LNCaP clone FGC (cell line): ENCODE measurements around the gene RASD1.
"Not testable (repeated sequence)": the region's sequence is repeated elsewhere in the genome, so short reads cannot be mapped to it uniquely, and the experiment has no call there.

Experiments
- DNase-seq: peaks from one replicate; pipeline ENCODE4 v3.0.0-alpha.2; 2011; ENCODE audit warnings: low read depth
- H3K4me3 ChIP-seq: 2 replicates; pipeline ENCODE4 v1.5.1; 2011; ENCODE audit warnings: mild to moderate bottlenecking, low read depth, low read length, control low read depth
- TF ChIP-seq, protein P1 (sequence below): IDR thresholded peaks from 2 replicates; pipeline ENCODE4 v1.5.1; 2012; ENCODE audit warnings: mild to moderate bottlenecking; ENCODE audit not compliant: control insufficient read depth, insufficient read depth; ENCODE audit errors: extremely low read depth

The RASD1 gene

GRCh38 chr17:17487998-17488397 lies 8.2 kb downstream of the RASD1 start:
- no peak for DNase-seq
- TF ChIP-seq, protein P1, sequence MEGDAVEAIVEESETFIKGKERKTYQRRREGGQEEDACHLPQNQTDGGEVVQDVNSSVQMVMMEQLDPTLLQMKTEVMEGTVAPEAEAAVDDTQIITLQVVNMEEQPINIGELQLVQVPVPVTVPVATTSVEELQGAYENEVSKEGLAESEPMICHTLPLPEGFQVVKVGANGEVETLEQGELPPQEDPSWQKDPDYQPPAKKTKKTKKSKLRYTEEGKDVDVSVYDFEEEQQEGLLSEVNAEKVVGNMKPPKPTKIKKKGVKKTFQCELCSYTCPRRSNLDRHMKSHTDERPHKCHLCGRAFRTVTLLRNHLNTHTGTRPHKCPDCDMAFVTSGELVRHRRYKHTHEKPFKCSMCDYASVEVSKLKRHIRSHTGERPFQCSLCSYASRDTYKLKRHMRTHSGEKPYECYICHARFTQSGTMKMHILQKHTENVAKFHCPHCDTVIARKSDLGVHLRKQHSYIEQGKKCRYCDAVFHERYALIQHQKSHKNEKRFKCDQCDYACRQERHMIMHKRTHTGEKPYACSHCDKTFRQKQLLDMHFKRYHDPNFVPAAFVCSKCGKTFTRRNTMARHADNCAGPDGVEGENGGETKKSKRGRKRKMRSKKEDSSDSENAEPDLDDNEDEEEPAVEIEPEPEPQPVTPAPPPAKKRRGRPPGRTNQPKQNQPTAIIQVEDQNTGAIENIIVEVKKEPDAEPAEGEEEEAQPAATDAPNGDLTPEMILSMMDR: no peak
- H3K4me3 ChIP-seq: no peak overlapping the region

- not testable (repeated sequence) for DNase-seq, H3K4me3 ChIP-seq
Observed at GRCh38 chr17:17486416-17486815, 9.8 kb downstream of the RASD1 start.

GRCh38 chr17:17485420-17485819 lies 10.8 kb downstream of the RASD1 start:
- no peak for DNase-seq
- TF ChIP-seq, protein P1: no peak

DNA sequence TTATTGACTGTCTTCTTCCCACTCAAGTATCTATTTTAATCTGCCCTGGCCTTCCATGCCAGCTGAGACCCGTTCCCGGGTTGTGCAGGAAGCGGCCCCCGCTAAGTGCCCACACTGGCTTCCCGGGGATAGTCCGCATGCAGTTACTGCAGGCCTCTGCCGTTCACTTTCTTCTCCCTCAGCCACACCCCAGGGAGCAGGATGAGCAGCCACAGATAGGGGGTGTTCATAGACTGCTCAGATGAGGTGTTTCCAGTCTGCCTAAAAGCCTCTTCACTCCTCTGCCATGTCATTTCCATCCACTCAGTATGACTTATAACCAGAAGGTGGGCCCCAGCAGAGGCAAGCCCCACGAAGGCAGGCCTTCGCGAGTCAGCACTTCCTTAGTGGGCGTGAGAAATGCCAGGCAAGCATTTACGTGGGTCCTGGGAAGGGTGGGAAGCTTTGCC lies 11.7 kb downstream of the RASD1 start:
- H3K4me3 ChIP-seq: no peak overlapping the region
- no peak for DNase-seq
- TF ChIP-seq, protein P1: no peak

More at GRCh38 chr17:17485420-17485819, 10.8 kb downstream of the RASD1 start:
- H3K4me3 ChIP-seq: no peak overlapping the region

GRCh38 chr17:17481860-17482259 lies 14.3 kb downstream of the RASD1 start:
- TF ChIP-seq, protein P1: no peak
- DNase-seq: no peak
- H3K4me3 ChIP-seq: no peak overlapping the region

- no peak for DNase-seq
- TF ChIP-seq, protein P1: no peak
- no peak overlapping the region for H3K4me3 ChIP-seq
Observed at GRCh38 chr17:17480593-17481148, 15.5 kb downstream of the RASD1 start.

GRCh38 chr17:17479209-17479608 lies 17.0 kb downstream of the RASD1 start:
- no peak overlapping the region for H3K4me3 ChIP-seq

More at GRCh38 chr17:17479209-17479608, 17.0 kb downstream of the RASD1 start:
- TF ChIP-seq, protein P1: no peak
- DNase-seq: no peak
